Caco-2 (cell line): ENCODE measurements around the gene VPS8. TPM values are rescaled to one million over a fixed set of nuclear protein-coding genes. Genes with fewer than 3 reads are reported as not detected.

Experiments used
- BruUV-seq: library from RNA; stranded (reverse); fragments of 400-500 nt; replicated peaks from 2 replicates; lab custom pipeline; 2021; lab: Mats Ljungman, UMichigan
- CTCF ChIA-PET: fragments of 300-600 bp; sonication (Branson Sonifier 250); formaldehyde crosslinking; loops from one replicate; lab custom pipeline; 2022; ENCODE audit warnings: antibody characterized with exemption; lab: Charles Lee
- POLR2A ChIA-PET: fragments of 300-600 bp; sonication (Branson Sonifier 250); formaldehyde crosslinking; loops from one replicate; lab custom pipeline; 2022; ENCODE audit warnings: antibody characterized with exemption; lab: Charles Lee
- DNase-seq, 2 experiments: peaks; one replicate each; pipeline versions ENCODE4 v3.0.0 to v3.0.0-alpha.2; 2020 to 2022
- H3K27me3 ChIP-seq: replicated peaks from 2 replicates; pipeline ENCODE4 v1.6.0; 2011; ENCODE audit warnings: low read length; ENCODE audit not compliant: control insufficient read depth, insufficient read depth
- H3K36me3 ChIP-seq: 2 replicates; pipeline ENCODE4 v1.5.1; 2011; ENCODE audit warnings: low read length; ENCODE audit not compliant: control insufficient read depth, insufficient read depth
- H3K4me1 ChIP-seq: fragments of 250-450 bp; sonication (Bioruptor Pico); 2 replicates; pipeline ENCODE4 v1.5.1; 2020; ENCODE audit warnings: mild to moderate bottlenecking
- H3K4me3 ChIP-seq: 2 replicates; pipeline ENCODE4 v1.5.1; 2011; ENCODE audit warnings: low read depth, mild to moderate bottlenecking, control low read depth, low read length
- H3K9me3 ChIP-seq: fragments of 250-450 bp; sonication (Bioruptor Pico); 2 replicates; pipeline ENCODE4 v1.5.1; 2020; ENCODE audit warnings: mild to moderate bottlenecking, moderate library complexity
- H3K27ac Mint-ChIP-seq: one replicate; pipeline ENCODE4 v1.8.0; 2022; ENCODE audit warnings: mixed read lengths; ENCODE audit not compliant: unreplicated experiment
- H3K27me3 Mint-ChIP-seq: one replicate; pipeline ENCODE4 v1.8.0; 2022; ENCODE audit warnings: mixed read lengths; ENCODE audit not compliant: insufficient read depth, unreplicated experiment
- H3K36me3 Mint-ChIP-seq: one replicate; pipeline ENCODE4 v1.8.0; 2022; ENCODE audit warnings: mild to moderate bottlenecking, mixed read lengths; ENCODE audit not compliant: insufficient read depth, unreplicated experiment
- H3K4me1 Mint-ChIP-seq: one replicate; pipeline ENCODE4 v1.8.0; 2022; ENCODE audit warnings: low read depth, mixed read lengths; ENCODE audit not compliant: unreplicated experiment
- H3K4me3 Mint-ChIP-seq: one replicate; pipeline ENCODE4 v1.8.0; 2022; ENCODE audit warnings: mild to moderate bottlenecking, moderate library complexity, mixed read lengths; ENCODE audit not compliant: unreplicated experiment
- H3K9me3 Mint-ChIP-seq: one replicate; pipeline ENCODE4 v1.8.0; 2022; ENCODE audit warnings: mixed read lengths; ENCODE audit not compliant: unreplicated experiment
- intact Hi-C: fragments of 100-400 bp; cut with micrococcal nuclease; formaldehyde crosslinking; loops from one replicate; pipeline ENCODE4 v1.10.0; 2022; ENCODE audit not compliant: unreplicated experiment
- total RNA-seq: library from RNA; stranded (reverse); gene quantifications from 2 replicates; pipeline ENCODE4 v1.2.3, GENCODE V29; 2022
- TF ChIP-seq, protein P1 (sequence below), 2 experiments: fragments of 200-600 bp in 1 of 2; IDR thresholded peaks; 1 replicate in 1 of 2; 2 replicates in 1 of 2; pipeline versions ENCODE4 v1.5.1 to v1.8.0; 2011 to 2022; ENCODE audit warnings: antibody characterized with exemption in 1 of 2, control low read depth in 1 of 2, inconsistent platforms in 1 of 2, low read depth in 1 of 2, low read length in 1 of 2, mild to moderate bottlenecking in 1 of 2, moderate library complexity in 1 of 2; ENCODE audit not compliant: insufficient read depth in 1 of 2, severe bottlenecking in 1 of 2, unreplicated experiment in 1 of 2

Gene VPS8
- total RNA-seq, 1 experiment from 2014 or later: 44.7 TPM

DNA sequence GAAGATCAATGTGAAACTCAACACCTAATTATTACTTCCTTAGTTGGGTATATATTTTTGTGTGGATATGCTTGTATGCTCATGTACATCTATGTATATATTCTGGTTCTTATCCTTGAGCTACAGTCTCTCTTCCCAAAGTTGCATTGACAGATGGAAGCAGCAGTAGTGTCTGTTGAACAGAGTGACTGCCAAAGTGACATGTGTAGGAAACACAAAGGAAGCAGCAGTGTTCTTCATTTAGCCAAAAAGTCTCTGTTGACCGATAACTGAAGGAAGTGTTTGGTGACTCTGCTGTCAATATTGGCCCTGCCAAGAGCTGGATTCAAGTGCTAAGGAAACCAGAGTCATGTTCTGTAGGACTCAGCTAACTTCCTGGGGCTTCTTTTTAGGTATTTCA, 217.1 kb downstream of the VPS8 start:
- H3K4me3 ChIP-seq: no peak overlapping the region
- no peaks in the 10 kb centered on the region for H3K9me3 ChIP-seq
- ChIA-PET POLR2A (no interaction called here), CTCF (no interaction called here)
- Mint-ChIP-seq H3K4me1 (no peaks in the 10 kb centered on the region), H3K27me3 (no peaks in the 10 kb centered on the region), H3K36me3 (no peaks in the 10 kb centered on the region), H3K27ac (no peak overlapping the region), H3K4me3 (no peak overlapping the region), H3K9me3 (no peaks in the 10 kb centered on the region)
- no peaks in the 10 kb centered on the region for H3K4me1 ChIP-seq
- BruUV-seq: no TSS peak
- H3K36me3 ChIP-seq: no peaks in the 10 kb centered on the region; the same call in 1 of the 2 replicates
- H3K27me3 ChIP-seq: no peaks in the 10 kb centered on the region
- intact Hi-C loops: no loop called here
- DNase-seq: no peak
- TF ChIP-seq, protein P1, sequence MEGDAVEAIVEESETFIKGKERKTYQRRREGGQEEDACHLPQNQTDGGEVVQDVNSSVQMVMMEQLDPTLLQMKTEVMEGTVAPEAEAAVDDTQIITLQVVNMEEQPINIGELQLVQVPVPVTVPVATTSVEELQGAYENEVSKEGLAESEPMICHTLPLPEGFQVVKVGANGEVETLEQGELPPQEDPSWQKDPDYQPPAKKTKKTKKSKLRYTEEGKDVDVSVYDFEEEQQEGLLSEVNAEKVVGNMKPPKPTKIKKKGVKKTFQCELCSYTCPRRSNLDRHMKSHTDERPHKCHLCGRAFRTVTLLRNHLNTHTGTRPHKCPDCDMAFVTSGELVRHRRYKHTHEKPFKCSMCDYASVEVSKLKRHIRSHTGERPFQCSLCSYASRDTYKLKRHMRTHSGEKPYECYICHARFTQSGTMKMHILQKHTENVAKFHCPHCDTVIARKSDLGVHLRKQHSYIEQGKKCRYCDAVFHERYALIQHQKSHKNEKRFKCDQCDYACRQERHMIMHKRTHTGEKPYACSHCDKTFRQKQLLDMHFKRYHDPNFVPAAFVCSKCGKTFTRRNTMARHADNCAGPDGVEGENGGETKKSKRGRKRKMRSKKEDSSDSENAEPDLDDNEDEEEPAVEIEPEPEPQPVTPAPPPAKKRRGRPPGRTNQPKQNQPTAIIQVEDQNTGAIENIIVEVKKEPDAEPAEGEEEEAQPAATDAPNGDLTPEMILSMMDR (IDR thresholded peaks at IDR 0.05; ENCODE audit: insufficient read depth in 1 of 2, low read depth in 1 of 2, low read length in 1 of 2, severe bottlenecking in 1 of 2, unreplicated experiment in 1 of 2): no peak

DNA sequence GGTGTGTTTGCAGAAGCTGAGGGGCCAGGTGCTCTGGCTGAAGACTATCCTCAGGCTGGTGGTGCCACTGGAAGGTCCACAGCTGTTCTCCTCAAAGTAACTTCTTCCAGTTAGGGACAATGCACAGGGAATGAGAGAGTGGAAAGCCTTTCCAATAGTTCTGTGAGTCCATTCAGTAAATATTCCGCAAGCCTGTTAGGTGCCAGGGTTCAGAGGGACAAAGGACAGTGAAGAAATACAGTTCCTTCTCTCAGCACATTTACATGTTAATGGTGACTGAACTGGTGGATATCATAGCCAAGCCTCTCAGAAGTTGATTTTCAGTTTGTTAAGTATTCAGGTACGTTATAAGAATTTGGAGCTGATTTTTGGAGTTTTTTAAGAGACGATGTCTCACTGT, 218.4 kb downstream of the VPS8 start:
- no peak overlapping the region for H3K4me3 ChIP-seq
- H3K4me1 ChIP-seq: no peaks in the 10 kb centered on the region
- ChIA-PET POLR2A (no interaction called here), CTCF (no interaction called here)
- Mint-ChIP-seq H3K4me1 (no peaks in the 10 kb centered on the region), H3K36me3 (no peaks in the 10 kb centered on the region), H3K27ac (no peak overlapping the region), H3K9me3 (no peaks in the 10 kb centered on the region), H3K4me3 (no peak overlapping the region), H3K27me3 (no peaks in the 10 kb centered on the region)
- intact Hi-C loops: no loop called here
- TF ChIP-seq, protein P1 (IDR thresholded peaks at IDR 0.05; ENCODE audit: insufficient read depth in 1 of 2, low read depth in 1 of 2, low read length in 1 of 2, severe bottlenecking in 1 of 2, unreplicated experiment in 1 of 2): no peak
- no TSS peak for BruUV-seq
- no peaks in the 10 kb centered on the region for H3K27me3 ChIP-seq
- no peaks in the 10 kb centered on the region; the same call in 1 of the 2 replicates for H3K36me3 ChIP-seq
- H3K9me3 ChIP-seq: no peaks in the 10 kb centered on the region
- DNase-seq: no peak

DNA sequence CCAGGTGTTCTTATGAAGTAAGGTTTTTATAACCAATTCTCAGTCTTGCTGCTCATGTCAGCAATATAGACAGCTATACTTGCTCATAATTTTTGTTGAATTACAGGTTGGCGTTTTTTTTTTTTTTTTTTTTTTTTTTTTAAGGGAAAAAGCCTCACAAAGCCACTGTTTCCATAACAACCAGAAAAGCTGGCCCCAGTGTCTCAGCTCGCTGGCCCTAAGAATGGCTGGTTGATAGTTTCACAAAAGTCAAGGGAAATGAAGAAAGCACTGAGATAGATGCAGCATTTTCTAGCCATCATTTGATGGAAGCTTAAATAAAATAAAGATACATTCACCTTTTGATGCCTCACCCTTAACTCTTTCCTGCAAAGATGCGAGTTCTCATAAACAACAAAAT, 219.0 kb downstream of the VPS8 start:
- no peaks in the 10 kb centered on the region for H3K4me1 ChIP-seq
- intact Hi-C loops: no loop called here
- POLR2A ChIA-PET: no interaction called here
- BruUV-seq: no TSS peak
- H3K4me1 Mint-ChIP-seq: no peaks in the 10 kb centered on the region
- no peak overlapping the region for H3K4me3 Mint-ChIP-seq
- no peaks in the 10 kb centered on the region for H3K36me3 Mint-ChIP-seq
- H3K4me3 ChIP-seq: no peak overlapping the region
- no peaks in the 10 kb centered on the region for H3K27me3 Mint-ChIP-seq
- TF ChIP-seq, protein P1 (IDR thresholded peaks at IDR 0.05; ENCODE audit: insufficient read depth in 1 of 2, low read depth in 1 of 2, low read length in 1 of 2, severe bottlenecking in 1 of 2, unreplicated experiment in 1 of 2): no peak
- CTCF ChIA-PET: no interaction called here
- no peaks in the 10 kb centered on the region for H3K9me3 ChIP-seq
- no peaks in the 10 kb centered on the region; the same call in 1 of the 2 replicates for H3K36me3 ChIP-seq
- no peak overlapping the region for H3K27ac Mint-ChIP-seq
- DNase-seq: no peak
- no peaks in the 10 kb centered on the region for H3K9me3 Mint-ChIP-seq
- no peaks in the 10 kb centered on the region for H3K27me3 ChIP-seq
